NCI-H146 (cell line): ENCODE measurements around the gene CASZ1.

ENCODE experiments used
- DNase-seq: peaks from one replicate; lab custom pipeline; 2025; lab: John Stamatoyannopoulos, UW

The CASZ1 gene

GRCh38 chr1:10685196-10685807, 111.1 kb downstream of the CASZ1 start:
- DNase-seq: no peak

- no peak for DNase-seq
Observed at GRCh38 chr1:10684221-10684620, 112.2 kb downstream of the CASZ1 start.

GRCh38 chr1:10682449-10683309, 113.8 kb downstream of the CASZ1 start:
- peak; percentile 4 for DNase-seq

- DNase-seq: no peak
Observed at GRCh38 chr1:10682108-10682445, 114.4 kb downstream of the CASZ1 start.

- DNase-seq: no peak
Observed at GRCh38 chr1:10681296-10682107, 114.9 kb downstream of the CASZ1 start.

- DNase-seq: no peak
Observed at GRCh38 chr1:10680487-10680886, 116.0 kb downstream of the CASZ1 start.

GRCh38 chr1:10679496-10680220, 116.8 kb downstream of the CASZ1 start:
- peak; percentile 5 for DNase-seq

GRCh38 chr1:10678852-10679251, 117.6 kb downstream of the CASZ1 start:
- no peak for DNase-seq

- DNase-seq: no peak
Observed at GRCh38 chr1:10678402-10678801, 118.0 kb downstream of the CASZ1 start.

- DNase-seq: no peak
Observed at GRCh38 chr1:10677491-10678391, 118.7 kb downstream of the CASZ1 start.

GRCh38 chr1:10676963-10677362, 119.5 kb downstream of the CASZ1 start:
- DNase-seq: no peak

GRCh38 chr1:10675813-10676212, 120.6 kb downstream of the CASZ1 start:
- DNase-seq: no peak

GRCh38 chr1:10674700-10675609, 121.5 kb downstream of the CASZ1 start:
- DNase-seq: peak; percentile 22

GRCh38 chr1:10674222-10674621, 122.2 kb downstream of the CASZ1 start:
- DNase-seq: no peak

GRCh38 chr1:10673109-10673711, 123.2 kb downstream of the CASZ1 start:
- no peak for DNase-seq

GRCh38 chr1:10672343-10673050, 123.9 kb downstream of the CASZ1 start:
- no peak for DNase-seq

GRCh38 chr1:10671622-10672342, 124.7 kb downstream of the CASZ1 start:
- DNase-seq: no peak

- no peak for DNase-seq
Observed at GRCh38 chr1:10671090-10671489, 125.4 kb downstream of the CASZ1 start.
